ENCODE data around the gene SBK2.

The SBK2 gene

DNA sequence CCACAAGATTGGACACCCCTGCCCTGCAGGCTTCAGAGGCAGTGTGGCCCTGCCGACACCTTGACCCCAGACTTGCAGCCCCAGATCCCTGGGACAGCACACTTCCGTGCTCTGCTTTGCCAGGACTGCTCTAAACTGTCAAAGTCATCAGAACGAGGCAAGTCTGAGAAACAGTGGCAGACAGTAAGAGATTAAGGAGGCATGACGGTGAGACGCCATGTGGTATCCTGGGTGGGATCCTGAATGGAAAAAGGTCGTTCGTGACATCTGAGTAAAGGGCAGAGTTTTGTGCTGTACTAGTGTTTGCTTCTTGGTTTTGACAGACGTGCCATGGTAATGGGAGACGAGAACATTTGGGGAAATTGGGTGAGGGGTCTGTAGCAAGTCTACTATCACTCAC is 29.9 kb upstream of the SBK2 start:
- Histone ChIP-seq H4K20me1 (ENCODE audit: low read depth, low read length) (no peaks in the 10 kb centered on the region), H3K9me3 (ENCODE audit: insufficient read depth, low read length) (no peaks in the 10 kb centered on the region), H3K4me3 (ENCODE audit: insufficient read depth, low read length, poor library complexity, severe bottlenecking) (no peak overlapping the region), H3F3A (ENCODE audit: insufficient read depth) (no peaks in the 10 kb centered on the region), H2AFZ (ENCODE audit: low read depth, low read length, severe bottlenecking) (no peak overlapping the region), H3K36me3 (ENCODE audit: low read length) (no peaks in the 10 kb centered on the region), H3K27ac (ENCODE audit: low read depth, low read length) (no peak overlapping the region), H3K4me2 (ENCODE audit: low read depth, low read length, poor library complexity, severe bottlenecking) (no peak overlapping the region), H3K27me3 (ENCODE audit: low read length) (no peaks in the 10 kb centered on the region), H3K79me2 (ENCODE audit: insufficient read depth, low read length) (no peaks in the 10 kb centered on the region), H3K9me2 (replicated peaks; ENCODE audit: insufficient read depth, low read length) (no peaks in the 10 kb centered on the region), H3K9ac (ENCODE audit: low read length) (no peak overlapping the region)
- TF ChIP-seq EZH2phosphoT487 (conservative IDR thresholded peaks at IDR 0.05; ENCODE audit: low read length), result no peak
- TF ChIP-seq, protein P1, sequence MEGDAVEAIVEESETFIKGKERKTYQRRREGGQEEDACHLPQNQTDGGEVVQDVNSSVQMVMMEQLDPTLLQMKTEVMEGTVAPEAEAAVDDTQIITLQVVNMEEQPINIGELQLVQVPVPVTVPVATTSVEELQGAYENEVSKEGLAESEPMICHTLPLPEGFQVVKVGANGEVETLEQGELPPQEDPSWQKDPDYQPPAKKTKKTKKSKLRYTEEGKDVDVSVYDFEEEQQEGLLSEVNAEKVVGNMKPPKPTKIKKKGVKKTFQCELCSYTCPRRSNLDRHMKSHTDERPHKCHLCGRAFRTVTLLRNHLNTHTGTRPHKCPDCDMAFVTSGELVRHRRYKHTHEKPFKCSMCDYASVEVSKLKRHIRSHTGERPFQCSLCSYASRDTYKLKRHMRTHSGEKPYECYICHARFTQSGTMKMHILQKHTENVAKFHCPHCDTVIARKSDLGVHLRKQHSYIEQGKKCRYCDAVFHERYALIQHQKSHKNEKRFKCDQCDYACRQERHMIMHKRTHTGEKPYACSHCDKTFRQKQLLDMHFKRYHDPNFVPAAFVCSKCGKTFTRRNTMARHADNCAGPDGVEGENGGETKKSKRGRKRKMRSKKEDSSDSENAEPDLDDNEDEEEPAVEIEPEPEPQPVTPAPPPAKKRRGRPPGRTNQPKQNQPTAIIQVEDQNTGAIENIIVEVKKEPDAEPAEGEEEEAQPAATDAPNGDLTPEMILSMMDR (IDR thresholded peaks at IDR 0.05; ENCODE audit: insufficient read depth, low read length, poor library complexity, severe bottlenecking), result no peak

DNA sequence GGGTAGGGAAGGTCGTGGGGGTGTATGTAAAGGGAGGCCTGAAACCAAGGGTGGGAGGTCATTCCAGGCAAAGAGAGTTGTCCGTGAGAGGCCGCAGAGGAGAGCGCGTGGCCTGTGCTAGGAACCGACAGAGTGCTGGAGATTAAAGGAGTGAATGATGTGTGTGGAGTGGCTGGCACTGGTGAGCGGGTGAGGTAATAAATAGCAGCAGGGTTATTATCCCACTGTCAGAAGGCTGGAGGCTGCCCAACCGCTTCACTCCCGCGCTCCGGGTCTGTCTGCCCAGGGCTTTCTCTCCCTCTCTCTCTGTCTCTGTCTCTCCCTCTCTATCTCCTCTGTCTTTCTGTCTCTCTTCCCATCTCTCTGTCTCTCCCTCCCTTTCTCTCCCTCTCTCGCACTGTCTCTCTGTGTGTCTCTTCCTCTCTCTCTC is 26.3 kb upstream of the SBK2 start:
- Histone ChIP-seq H2AFZ (ENCODE audit: low read depth, low read length, severe bottlenecking) (no peak overlapping the region), H3F3A (ENCODE audit: insufficient read depth) (no peaks in the 10 kb centered on the region), H3K9ac (ENCODE audit: low read length) (no peak overlapping the region), H3K27ac (ENCODE audit: low read depth, low read length) (no peak overlapping the region), H3K79me2 (ENCODE audit: insufficient read depth, low read length) (no peaks in the 10 kb centered on the region), H3K27me3 (ENCODE audit: low read length) (no peaks in the 10 kb centered on the region), H3K9me3 (ENCODE audit: insufficient read depth, low read length) (no peaks in the 10 kb centered on the region), H3K4me2 (ENCODE audit: low read depth, low read length, poor library complexity, severe bottlenecking) (no peak overlapping the region), H3K4me3 (ENCODE audit: insufficient read depth, low read length, poor library complexity, severe bottlenecking) (no peak overlapping the region), H4K20me1 (ENCODE audit: low read depth, low read length) (no peaks in the 10 kb centered on the region), H3K9me2 (replicated peaks; ENCODE audit: insufficient read depth, low read length) (no peaks in the 10 kb centered on the region), H3K36me3 (ENCODE audit: low read length) (no peaks in the 10 kb centered on the region)
- TF ChIP-seq, protein P1 (IDR thresholded peaks at IDR 0.05; ENCODE audit: insufficient read depth, low read length, poor library complexity, severe bottlenecking), result no peak
- no peak for TF ChIP-seq EZH2phosphoT487 (conservative IDR thresholded peaks at IDR 0.05; ENCODE audit: low read length)

DNA sequence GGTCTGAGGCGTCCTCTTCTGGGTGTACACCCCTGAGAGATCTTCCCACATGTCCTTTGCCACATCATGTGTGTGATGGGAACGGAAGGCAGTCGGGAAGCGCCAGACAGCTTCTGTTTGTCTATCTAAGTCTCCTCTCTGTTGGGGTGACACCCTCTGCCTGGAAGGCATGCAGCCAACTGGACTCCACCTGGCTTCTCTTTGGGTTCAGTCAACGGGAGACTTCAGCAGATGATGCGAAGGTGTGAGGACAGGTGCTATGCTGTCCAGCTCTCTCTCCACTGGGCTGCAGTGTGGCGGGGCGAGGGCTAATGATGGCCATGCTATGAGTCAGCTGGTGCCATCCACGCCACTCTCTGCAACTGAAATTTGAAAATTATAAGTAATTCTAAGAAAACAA is 22.8 kb upstream of the SBK2 start:
- no peak overlapping the region for H3K27ac ChIP-seq (ENCODE audit: low read depth, low read length)
- H3K4me2 ChIP-seq (ENCODE audit: low read depth, low read length, poor library complexity, severe bottlenecking), result no peak overlapping the region
- no peaks in the 10 kb centered on the region for H3K9me2 ChIP-seq (replicated peaks; ENCODE audit: insufficient read depth, low read length)
- no peaks in the 10 kb centered on the region for H3F3A ChIP-seq (ENCODE audit: insufficient read depth)
- no peak overlapping the region for H2AFZ ChIP-seq (ENCODE audit: low read depth, low read length, severe bottlenecking)
- no peaks in the 10 kb centered on the region for H4K20me1 ChIP-seq (ENCODE audit: low read depth, low read length)
- H3K36me3 ChIP-seq (ENCODE audit: low read length), result no peaks in the 10 kb centered on the region
- no peaks in the 10 kb centered on the region for H3K9me3 ChIP-seq (ENCODE audit: insufficient read depth, low read length)
- H3K79me2 ChIP-seq (ENCODE audit: insufficient read depth, low read length), result no peaks in the 10 kb centered on the region
- TF ChIP-seq EZH2phosphoT487 (conservative IDR thresholded peaks at IDR 0.05; ENCODE audit: low read length), result no peak
- TF ChIP-seq, protein P1 (IDR thresholded peaks at IDR 0.05; ENCODE audit: insufficient read depth, low read length, poor library complexity, severe bottlenecking), result no peak
- H3K27me3 ChIP-seq (ENCODE audit: low read length), result no peaks in the 10 kb centered on the region
- H3K9ac ChIP-seq (ENCODE audit: low read length), result no peak overlapping the region
- no peak overlapping the region for H3K4me3 ChIP-seq (ENCODE audit: insufficient read depth, low read length, poor library complexity, severe bottlenecking)
